Fibroblast of peridontal ligament (primary cell): Measurements from ENCODE around the gene BYSL.

Source experiments
- DNase-seq: peaks from one replicate; pipeline ENCODE4 v3.0.0-alpha.2; 2010; ENCODE audit errors: extremely low read depth

The BYSL gene

GRCh38 chr6:41914869-41915530 lies 6.3 kb upstream of the BYSL start:
- no peak for DNase-seq

- peak; percentile 95 for DNase-seq
Measured at GRCh38 chr6:41917528-41917927, 3.8 kb upstream of the BYSL start.

GRCh38 chr6:41921712-41921998 lies 356 bp downstream of the BYSL start:
- DNase-seq: no peak

- no peak for DNase-seq
Measured at GRCh38 chr6:41922154-41922553, 855 bp downstream of the BYSL start.

GRCh38 chr6:41927253-41927652 lies 6.0 kb downstream of the BYSL start:
- no peak for DNase-seq

GRCh38 chr6:41929924-41930323 lies 8.6 kb downstream of the BYSL start:
- no peak for DNase-seq

- no peak for DNase-seq
Measured at GRCh38 chr6:41931792-41932191, 10.5 kb downstream of the BYSL start.

- no peak for DNase-seq
Measured at GRCh38 chr6:41932378-41932777, 11.1 kb downstream of the BYSL start.

GRCh38 chr6:41934278-41935192 lies 13.2 kb downstream of the BYSL start:
- DNase-seq: peak; percentile 38

- no peak for DNase-seq
Measured at GRCh38 chr6:41935193-41935574, 13.9 kb downstream of the BYSL start.

- no peak for DNase-seq
Measured at GRCh38 chr6:41935685-41936072, 14.4 kb downstream of the BYSL start.

GRCh38 chr6:41936073-41936837 lies 15.0 kb downstream of the BYSL start:
- peak; percentile 92 for DNase-seq

- DNase-seq: no peak
Measured at GRCh38 chr6:41937472-41937860, 16.2 kb downstream of the BYSL start.

GRCh38 chr6:41937861-41938574 lies 16.7 kb downstream of the BYSL start:
- no peak for DNase-seq

GRCh38 chr6:41938590-41939175 lies 17.4 kb downstream of the BYSL start:
- DNase-seq: no peak

GRCh38 chr6:41939176-41939847 lies 18.0 kb downstream of the BYSL start:
- peak; percentile 46 for DNase-seq

- DNase-seq: peak; percentile 39
Measured at GRCh38 chr6:41939848-41940758, 18.8 kb downstream of the BYSL start.

- no peak for DNase-seq
Measured at GRCh38 chr6:41940759-41941279, 19.5 kb downstream of the BYSL start.

GRCh38 chr6:41941280-41942066 lies 20.2 kb downstream of the BYSL start, which contains the start of gene CCND3:
Gene CCND3, minus strand, starts transcription at chr6:41941808. Its CDS starts 159 bp downstream, at chr6:41941649.
- peak; percentile 82 for DNase-seq
